ENCODE measurements around the gene SDHC.

Gene SDHC, protein sequence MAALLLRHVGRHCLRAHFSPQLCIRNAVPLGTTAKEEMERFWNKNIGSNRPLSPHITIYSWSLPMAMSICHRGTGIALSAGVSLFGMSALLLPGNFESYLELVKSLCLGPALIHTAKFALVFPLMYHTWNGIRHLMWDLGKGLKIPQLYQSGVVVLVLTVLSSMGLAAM

DNA sequence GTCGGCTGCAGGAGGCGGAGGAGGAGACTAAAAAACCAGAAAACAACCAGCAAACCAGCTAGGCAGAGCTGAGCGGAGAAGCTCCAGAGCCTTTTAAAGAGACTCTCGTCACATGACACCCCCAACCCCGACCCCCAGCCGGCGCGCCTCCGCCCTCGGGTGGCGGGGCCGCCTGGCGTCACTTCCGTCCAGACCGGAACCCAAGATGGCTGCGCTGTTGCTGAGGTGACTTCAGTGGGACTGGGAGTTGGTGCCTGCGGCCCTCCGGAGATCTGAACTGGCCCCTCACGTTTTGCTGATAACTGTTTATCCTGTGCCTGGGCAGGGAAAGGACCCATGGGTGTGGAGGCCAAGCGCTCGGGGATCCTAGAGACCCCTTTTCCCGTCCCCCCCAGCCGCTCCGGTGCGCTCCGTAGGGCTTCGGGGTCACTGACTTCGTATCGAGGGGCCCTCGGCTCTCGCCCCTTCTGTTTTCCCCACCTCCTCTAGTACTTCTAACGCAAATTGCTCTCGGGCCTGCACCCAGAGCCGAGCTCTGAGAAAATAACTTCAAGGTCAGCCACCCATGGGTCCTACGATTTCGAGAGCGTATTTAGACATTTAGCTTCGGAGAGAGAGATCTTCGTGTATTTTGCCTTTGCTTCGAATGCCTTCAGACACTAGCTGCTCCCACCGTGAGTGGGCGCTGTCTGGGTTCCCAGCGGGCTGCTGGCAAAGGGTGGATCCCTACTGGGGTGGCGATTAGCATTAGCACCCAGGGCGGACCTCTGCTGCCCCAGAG lies at the start of gene SDHC:
SDHC (plus strand) TSS at position 181 of the 781 bp plus-strand sequence; CDS start at position 206, 25 bp downstream.
- Histone ChIP-seq H3K27ac (ENCODE audit: low read depth, low read length) (peak within 1 kb of the TSS; percentile 83), H3K9me3 (ENCODE audit: low read length) (no peaks in the 10 kb centered on the region), H3K4me3 (ENCODE audit: low read depth in 1 of 2, low read length in 2 of 2) (peak within 1 kb of the TSS; percentile 78 to 93), H3K9ac (ENCODE audit: low read length) (peak within 1 kb of the TSS; percentile 93), H3K36me3 (ENCODE audit: insufficient read depth, low read length) (no peaks in the 10 kb centered on the region), H3K27me3 (ENCODE audit: control insufficient read depth in 1 of 2, insufficient read depth in 2 of 2, low read length in 2 of 2) (no peaks in the 10 kb centered on the region), H3K4me1 (ENCODE audit: insufficient read depth, low read length) (peaks cover 12% of the 10 kb centered on the region)

DNA sequence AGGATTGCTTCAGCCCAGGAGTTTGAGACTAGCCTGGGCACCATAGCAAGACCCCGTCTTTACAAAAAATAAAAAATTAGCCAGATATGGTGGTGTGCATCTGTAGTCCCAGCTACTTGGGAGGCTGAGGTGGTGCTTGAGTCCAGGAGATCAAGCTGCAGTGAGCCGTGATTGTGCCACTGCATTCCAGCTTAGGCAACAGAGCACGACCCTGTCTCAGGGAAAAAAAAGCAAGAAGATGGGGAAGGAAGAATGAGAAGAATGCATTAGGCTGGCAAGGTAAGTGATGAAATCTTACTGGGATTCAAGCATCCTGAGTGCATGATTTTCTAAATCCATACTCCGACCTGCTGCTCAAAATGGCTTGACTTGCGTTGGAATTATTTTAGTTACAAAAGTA lies 48.9 kb upstream of the SDHC start:
- H3K9ac ChIP-seq (ENCODE audit: low read length) = no peak overlapping the region
- H3K9me3 ChIP-seq (ENCODE audit: low read length) = no peaks in the 10 kb centered on the region
- no peaks in the 10 kb centered on the region for H3K36me3 ChIP-seq (ENCODE audit: insufficient read depth, low read length)
- H3K4me3 ChIP-seq (ENCODE audit: low read depth in 1 of 2, low read length in 2 of 2) = no peak overlapping the region
- H3K27ac ChIP-seq (ENCODE audit: low read depth, low read length) = no peak overlapping the region
- peaks cover 22% of the 10 kb centered on the region for H3K4me1 ChIP-seq (ENCODE audit: insufficient read depth, low read length)
- H3K27me3 ChIP-seq (ENCODE audit: control insufficient read depth in 1 of 2, insufficient read depth in 2 of 2, low read length in 2 of 2) = no peaks in the 10 kb centered on the region

DNA sequence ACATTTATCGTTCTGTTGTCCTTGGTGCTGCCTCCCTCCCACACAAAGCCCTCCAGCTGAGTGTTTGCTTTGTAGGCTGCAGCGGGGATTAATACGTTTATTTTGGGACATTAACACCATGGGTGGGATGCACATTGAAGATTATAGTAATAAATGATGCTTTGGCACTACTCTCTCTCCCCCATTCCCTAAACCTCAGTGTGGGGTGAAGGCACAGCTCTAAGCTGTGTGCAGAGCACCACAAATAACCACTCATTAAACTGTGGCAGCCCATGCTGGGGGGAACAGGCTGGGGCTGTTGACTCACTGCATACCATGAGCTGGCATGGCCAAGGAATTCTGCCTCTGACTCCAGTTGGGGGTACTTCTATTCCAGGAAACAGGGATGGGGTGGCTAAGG lies 48.0 kb upstream of the SDHC start:
- Histone ChIP-seq H3K9me3 (ENCODE audit: low read length) (no peaks in the 10 kb centered on the region), H3K4me3 (ENCODE audit: low read depth in 1 of 2, low read length in 2 of 2) (no peak overlapping the region), H3K4me1 (ENCODE audit: insufficient read depth, low read length) (peaks cover 16% of the 10 kb centered on the region), H3K9ac (ENCODE audit: low read length) (no peak overlapping the region), H3K36me3 (ENCODE audit: insufficient read depth, low read length) (no peaks in the 10 kb centered on the region), H3K27ac (ENCODE audit: low read depth, low read length) (peak overlapping the region; percentile 29), H3K27me3 (ENCODE audit: control insufficient read depth in 1 of 2, insufficient read depth in 2 of 2, low read length in 2 of 2) (no peaks in the 10 kb centered on the region)

DNA sequence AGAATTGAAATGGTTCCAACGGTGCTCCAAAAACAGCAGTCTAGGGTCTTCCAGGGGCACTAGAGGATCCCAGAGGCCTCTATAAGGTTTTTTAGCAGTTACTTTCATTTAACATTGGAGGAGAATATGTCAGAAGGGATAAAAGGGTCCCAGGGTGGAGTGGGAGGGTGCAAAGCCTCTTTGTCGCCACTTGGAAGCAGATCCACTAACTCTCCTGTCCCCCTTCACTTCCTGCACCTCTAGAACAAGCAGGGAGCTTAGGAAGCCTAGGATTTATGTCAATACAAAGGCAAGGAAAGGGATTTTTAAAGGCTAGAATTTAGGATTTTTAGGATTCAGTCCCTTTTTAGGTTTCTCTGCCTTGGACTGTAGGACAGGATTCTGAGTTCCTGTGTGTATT lies 47.3 kb upstream of the SDHC start:
- no peaks in the 10 kb centered on the region for H3K27me3 ChIP-seq (ENCODE audit: control insufficient read depth in 1 of 2, insufficient read depth in 2 of 2, low read length in 2 of 2)
- H3K36me3 ChIP-seq (ENCODE audit: insufficient read depth, low read length) = no peaks in the 10 kb centered on the region
- no peaks in the 10 kb centered on the region for H3K9me3 ChIP-seq (ENCODE audit: low read length)
- peaks cover 16% of the 10 kb centered on the region for H3K4me1 ChIP-seq (ENCODE audit: insufficient read depth, low read length)
- H3K4me3 ChIP-seq (ENCODE audit: low read depth in 1 of 2, low read length in 2 of 2) = no peak overlapping the region
- H3K9ac ChIP-seq (ENCODE audit: low read length) = no peak overlapping the region
- peak overlapping the region; percentile 54 for H3K27ac ChIP-seq (ENCODE audit: low read depth, low read length)

DNA sequence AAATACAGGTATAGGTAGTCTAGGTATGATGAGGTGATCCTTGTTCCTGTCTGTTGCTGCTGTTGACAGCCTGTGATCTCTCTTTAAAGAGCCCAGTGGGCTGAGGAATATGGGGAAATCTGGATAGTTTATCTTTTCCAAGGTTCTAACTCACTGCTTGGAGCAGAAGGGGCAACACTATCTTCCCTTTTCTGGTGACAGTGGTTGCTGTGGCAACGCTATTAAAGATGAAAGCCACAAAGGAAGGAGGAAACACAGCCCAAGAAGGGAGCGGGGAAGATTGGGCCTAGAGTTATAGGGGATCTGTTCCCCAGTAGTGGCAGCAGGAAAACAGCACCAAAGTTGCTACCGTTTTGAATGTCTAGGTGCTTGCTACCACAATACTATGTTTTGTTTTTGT lies 46.9 kb upstream of the SDHC start:
- H3K27ac ChIP-seq (ENCODE audit: low read depth, low read length) = no peak overlapping the region
- H3K4me1 ChIP-seq (ENCODE audit: insufficient read depth, low read length) = peaks cover 16% of the 10 kb centered on the region
- H3K27me3 ChIP-seq (ENCODE audit: control insufficient read depth in 1 of 2, insufficient read depth in 2 of 2, low read length in 2 of 2) = no peaks in the 10 kb centered on the region
- no peak overlapping the region for H3K4me3 ChIP-seq (ENCODE audit: low read depth in 1 of 2, low read length in 2 of 2)
- H3K9ac ChIP-seq (ENCODE audit: low read length) = no peak overlapping the region
- H3K9me3 ChIP-seq (ENCODE audit: low read length) = no peaks in the 10 kb centered on the region
- H3K36me3 ChIP-seq (ENCODE audit: insufficient read depth, low read length) = no peaks in the 10 kb centered on the region

DNA sequence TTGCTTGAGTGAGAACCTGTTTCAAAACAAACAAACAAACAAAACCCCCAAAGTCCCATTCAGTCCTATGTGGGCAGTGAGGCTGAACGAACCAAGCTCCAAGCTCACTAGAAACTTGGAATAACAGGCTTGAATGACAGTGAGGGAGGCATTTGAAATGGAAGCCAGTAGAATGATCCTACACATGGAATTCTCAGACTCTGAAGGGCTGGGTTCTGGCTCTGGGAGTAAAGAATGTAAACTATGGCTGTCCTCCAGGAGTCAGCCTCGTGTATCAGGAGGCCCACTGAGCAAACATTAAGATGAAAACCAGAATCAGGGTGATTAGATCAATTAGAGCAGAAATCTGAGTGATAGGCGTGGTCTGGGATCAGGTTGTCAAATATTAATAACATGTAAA lies 40.8 kb upstream of the SDHC start:
- H3K4me1 ChIP-seq (ENCODE audit: insufficient read depth, low read length) = peaks cover 20% of the 10 kb centered on the region
- H3K36me3 ChIP-seq (ENCODE audit: insufficient read depth, low read length) = no peaks in the 10 kb centered on the region
- no peaks in the 10 kb centered on the region for H3K9me3 ChIP-seq (ENCODE audit: low read length)
- H3K9ac ChIP-seq (ENCODE audit: low read length) = no peak overlapping the region
- no peak overlapping the region for H3K27ac ChIP-seq (ENCODE audit: low read depth, low read length)
- H3K27me3 ChIP-seq (ENCODE audit: control insufficient read depth in 1 of 2, insufficient read depth in 2 of 2, low read length in 2 of 2) = no peaks in the 10 kb centered on the region
- H3K4me3 ChIP-seq (ENCODE audit: low read depth in 1 of 2, low read length in 2 of 2) = no peak overlapping the region

DNA sequence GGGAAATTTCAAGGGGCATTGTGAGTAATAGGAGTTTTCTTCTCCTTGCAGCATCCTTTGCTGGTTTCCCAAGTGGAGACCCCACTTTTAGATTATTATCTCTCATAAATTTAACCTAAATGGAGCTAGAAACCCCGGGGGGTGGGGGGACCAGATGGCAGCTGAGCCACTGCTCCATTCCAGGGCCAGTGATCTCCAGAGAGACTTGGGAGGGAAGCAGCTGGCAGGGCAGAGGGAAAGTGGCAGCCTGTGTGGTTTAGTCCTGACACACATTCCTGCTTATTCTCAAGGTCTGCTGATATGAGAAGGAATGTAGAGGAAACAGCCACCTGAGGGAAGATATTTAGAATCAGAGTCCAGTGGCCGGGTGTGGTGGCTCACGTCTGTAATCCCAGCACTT lies 39.3 kb upstream of the SDHC start:
- no peaks in the 10 kb centered on the region for H3K27me3 ChIP-seq (ENCODE audit: control insufficient read depth in 1 of 2, insufficient read depth in 2 of 2, low read length in 2 of 2)
- no peak overlapping the region for H3K4me3 ChIP-seq (ENCODE audit: low read depth in 1 of 2, low read length in 2 of 2)
- H3K27ac ChIP-seq (ENCODE audit: low read depth, low read length) = no peak overlapping the region
- no peaks in the 10 kb centered on the region for H3K9me3 ChIP-seq (ENCODE audit: low read length)
- H3K9ac ChIP-seq (ENCODE audit: low read length) = no peak overlapping the region
- peaks cover 20% of the 10 kb centered on the region for H3K4me1 ChIP-seq (ENCODE audit: insufficient read depth, low read length)
- H3K36me3 ChIP-seq (ENCODE audit: insufficient read depth, low read length) = no peaks in the 10 kb centered on the region

DNA sequence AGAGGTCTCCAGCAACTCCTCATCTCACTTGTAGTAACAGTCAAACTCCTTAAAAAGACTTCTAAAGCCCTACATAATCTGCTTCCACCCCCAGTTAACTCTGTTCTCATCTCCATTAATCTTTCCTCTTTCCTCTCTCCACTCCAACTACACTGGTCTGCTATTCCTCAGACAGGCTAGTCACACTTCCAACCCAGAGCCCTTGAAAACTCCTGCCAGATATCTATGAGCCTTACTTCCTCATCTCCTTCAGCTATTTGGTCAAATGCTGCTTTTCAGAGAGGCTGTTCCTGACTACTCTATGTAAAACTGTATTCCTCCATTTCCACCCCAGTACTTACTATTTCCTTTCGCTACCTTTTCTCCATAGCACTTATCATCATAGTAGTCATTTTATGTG lies 31.2 kb upstream of the SDHC start:
- Histone ChIP-seq H3K4me1 (ENCODE audit: insufficient read depth, low read length) (no peaks in the 10 kb centered on the region), H3K9me3 (ENCODE audit: low read length) (no peaks in the 10 kb centered on the region), H3K9ac (ENCODE audit: low read length) (no peak overlapping the region), H3K27me3 (ENCODE audit: control insufficient read depth in 1 of 2, insufficient read depth in 2 of 2, low read length in 2 of 2) (no peaks in the 10 kb centered on the region), H3K27ac (ENCODE audit: low read depth, low read length) (no peak overlapping the region), H3K36me3 (ENCODE audit: insufficient read depth, low read length) (no peaks in the 10 kb centered on the region), H3K4me3 (ENCODE audit: low read depth in 1 of 2, low read length in 2 of 2) (no peak overlapping the region)

DNA sequence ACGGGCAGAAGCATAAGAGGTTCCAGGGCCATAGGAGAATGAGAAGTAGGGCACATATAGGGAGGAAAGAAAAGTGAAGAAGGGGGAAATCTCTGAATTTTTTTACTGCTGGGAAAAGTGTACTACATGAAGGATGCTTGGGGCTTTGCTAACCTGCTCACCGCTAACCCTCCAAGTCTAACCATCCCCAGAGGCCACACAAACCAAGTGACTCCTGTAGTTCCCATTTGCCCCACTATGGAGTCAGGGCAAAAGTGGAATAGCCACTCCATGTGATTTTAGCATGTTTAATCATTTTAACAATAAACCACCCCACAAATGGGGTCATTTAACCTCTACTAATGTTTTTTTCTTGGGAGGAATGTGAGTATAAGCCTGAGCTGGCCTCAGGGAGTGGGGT lies 29.1 kb upstream of the SDHC start:
- no peak overlapping the region for H3K27ac ChIP-seq (ENCODE audit: low read depth, low read length)
- no peaks in the 10 kb centered on the region for H3K4me1 ChIP-seq (ENCODE audit: insufficient read depth, low read length)
- H3K9me3 ChIP-seq (ENCODE audit: low read length) = no peaks in the 10 kb centered on the region
- H3K4me3 ChIP-seq (ENCODE audit: low read depth in 1 of 2, low read length in 2 of 2) = no peak overlapping the region
- H3K36me3 ChIP-seq (ENCODE audit: insufficient read depth, low read length) = no peaks in the 10 kb centered on the region
- H3K9ac ChIP-seq (ENCODE audit: low read length) = no peak overlapping the region
- no peaks in the 10 kb centered on the region for H3K27me3 ChIP-seq (ENCODE audit: control insufficient read depth in 1 of 2, insufficient read depth in 2 of 2, low read length in 2 of 2)

DNA sequence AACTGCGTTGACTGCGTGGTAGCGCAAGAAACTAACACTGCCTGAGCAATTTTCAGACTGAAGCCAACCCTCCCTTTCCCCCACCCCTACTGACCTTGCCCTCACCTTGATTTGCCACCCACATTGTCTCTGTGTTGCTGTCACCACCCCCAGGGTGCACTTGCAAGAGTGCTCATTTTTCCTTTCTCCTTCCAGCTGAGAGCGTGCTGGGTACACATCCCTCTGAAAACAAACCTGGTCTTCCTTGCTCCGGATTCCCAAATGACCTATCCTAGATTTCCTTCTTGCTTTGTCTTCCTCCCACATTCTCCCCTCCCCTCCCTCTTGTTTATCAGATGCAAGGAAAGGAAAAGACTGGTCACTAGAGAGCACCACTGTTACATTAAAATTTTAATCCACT lies 28.7 kb upstream of the SDHC start:
- Histone ChIP-seq H3K4me3 (ENCODE audit: low read depth in 1 of 2, low read length in 2 of 2) (no peak overlapping the region), H3K9me3 (ENCODE audit: low read length) (no peaks in the 10 kb centered on the region), H3K27ac (ENCODE audit: low read depth, low read length) (no peak overlapping the region), H3K36me3 (ENCODE audit: insufficient read depth, low read length) (no peaks in the 10 kb centered on the region), H3K27me3 (ENCODE audit: control insufficient read depth in 1 of 2, insufficient read depth in 2 of 2, low read length in 2 of 2) (no peaks in the 10 kb centered on the region), H3K4me1 (ENCODE audit: insufficient read depth, low read length) (no peaks in the 10 kb centered on the region), H3K9ac (ENCODE audit: low read length) (no peak overlapping the region)

DNA sequence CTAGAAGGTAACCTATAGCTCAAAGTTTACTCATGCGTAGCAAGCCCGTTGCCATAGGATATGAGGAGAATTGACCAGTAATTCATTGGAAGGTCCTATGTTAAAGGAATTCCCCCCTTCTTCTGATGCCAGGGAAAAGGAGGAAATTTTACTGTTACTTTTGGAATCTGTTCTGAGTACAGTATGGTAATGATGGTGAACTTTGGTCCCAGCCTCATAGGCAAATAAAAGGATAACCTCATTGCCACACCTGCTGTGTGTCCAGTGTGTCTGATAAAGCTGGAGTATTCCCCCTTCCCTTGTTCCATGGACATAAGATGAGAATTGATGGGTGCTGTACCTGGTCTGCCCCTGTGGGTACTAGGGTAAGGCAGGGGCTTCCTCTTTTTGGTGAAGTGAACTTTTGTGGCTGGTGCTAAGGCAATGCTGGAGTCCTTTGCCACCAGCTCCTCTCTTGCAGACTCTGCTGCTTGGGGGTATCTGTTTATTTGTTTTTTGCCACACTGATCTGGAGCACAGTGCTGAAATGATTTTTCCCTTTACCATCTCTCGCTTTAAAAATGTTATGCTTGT lies 26.6 kb upstream of the SDHC start:
- H3K27me3 ChIP-seq (ENCODE audit: control insufficient read depth in 1 of 2, insufficient read depth in 2 of 2, low read length in 2 of 2) = no peaks in the 10 kb centered on the region
- H3K36me3 ChIP-seq (ENCODE audit: insufficient read depth, low read length) = no peaks in the 10 kb centered on the region
- no peaks in the 10 kb centered on the region for H3K4me1 ChIP-seq (ENCODE audit: insufficient read depth, low read length)
- no peak overlapping the region for H3K9ac ChIP-seq (ENCODE audit: low read length)
- no peak overlapping the region for H3K27ac ChIP-seq (ENCODE audit: low read depth, low read length)
- H3K4me3 ChIP-seq (ENCODE audit: low read depth in 1 of 2, low read length in 2 of 2) = no peak overlapping the region
- H3K9me3 ChIP-seq (ENCODE audit: low read length) = no peaks in the 10 kb centered on the region

DNA sequence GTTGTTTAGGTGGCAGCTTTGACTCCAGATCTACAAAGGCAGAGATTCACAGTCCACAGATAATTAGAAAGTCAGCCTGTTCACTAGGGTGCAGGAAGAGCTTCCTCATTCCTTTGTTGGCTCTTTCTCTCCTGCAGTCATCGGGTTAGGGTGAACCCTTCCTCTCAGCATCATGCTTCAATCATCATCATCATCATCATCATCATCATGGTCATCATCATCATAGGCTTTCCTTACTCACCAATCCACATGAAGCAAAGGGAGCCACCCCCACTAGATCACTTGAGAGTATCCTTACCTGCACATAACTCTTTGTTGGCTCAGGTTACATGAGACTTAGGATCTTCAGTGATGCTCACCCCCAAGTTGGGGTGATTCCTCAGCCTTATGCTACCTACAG lies 23.4 kb upstream of the SDHC start:
- Histone ChIP-seq H3K4me3 (ENCODE audit: low read depth in 1 of 2, low read length in 2 of 2) (no peak overlapping the region), H3K4me1 (ENCODE audit: insufficient read depth, low read length) (no peaks in the 10 kb centered on the region), H3K27me3 (ENCODE audit: control insufficient read depth in 1 of 2, insufficient read depth in 2 of 2, low read length in 2 of 2) (no peaks in the 10 kb centered on the region), H3K9ac (ENCODE audit: low read length) (no peak overlapping the region), H3K27ac (ENCODE audit: low read depth, low read length) (no peak overlapping the region), H3K36me3 (ENCODE audit: insufficient read depth, low read length) (no peaks in the 10 kb centered on the region), H3K9me3 (ENCODE audit: low read length) (no peaks in the 10 kb centered on the region)
